Tibial nerve (tissue), 4 donors: ENCODE data around the gene PI4K2A. TPM values are rescaled to one million over a fixed set of nuclear protein-coding genes. Genes with fewer than 3 reads are reported as not detected.

Experiments
- DNase-seq, 2 donors: peaks; one replicate each; pipeline ENCODE4 v3.0.0-alpha.2; 2019; ENCODE audit warnings: low spot score in 2 of 2
- H3K27ac ChIP-seq, 4 donors: fragments of 200-600 bp; sonication (generic) in 3 of 4; one replicate each; pipeline ENCODE4 v1.5.1; 2017 to 2019; ENCODE audit warnings: mild to moderate bottlenecking in 1 of 4
- H3K27me3 ChIP-seq, 2 donors: fragments of 200-600 bp; sonication (generic) in 1 of 2; one replicate each; pipeline versions ENCODE4 v1.5.1 to v1.6.0; 2017 to 2019
- H3K36me3 ChIP-seq, 3 donors: fragments of 200-600 bp; sonication (generic); one replicate each; pipeline ENCODE4 v1.5.1; 2018 to 2019
- H3K4me1 ChIP-seq, 4 donors: fragments of 200-600 bp; sonication (generic) in 3 of 4; one replicate each; pipeline ENCODE4 v1.5.1; 2017 to 2019
- H3K4me3 ChIP-seq, 4 donors: fragments of 200-600 bp; sonication (generic) in 3 of 4; one replicate each; pipeline ENCODE4 v1.5.1; 2017 to 2019; ENCODE audit warnings: mild to moderate bottlenecking in 1 of 4, moderate library complexity in 1 of 4
- H3K9me3 ChIP-seq, 4 donors: fragments of 200-600 bp; sonication (generic) in 3 of 4; one replicate each; pipeline ENCODE4 v1.5.1; 2017 to 2019
- CTCF ChIP-seq, 5 experiments: fragments of 200-600 bp in 3 of 5; fragments of 450-650 bp in 2 of 5; sonication (generic) in 3 of 5; IDR thresholded peaks; one replicate each; pipeline ENCODE4 v1.5.1; 2016 to 2019; ENCODE audit warnings: antibody characterized with exemption in 5 of 5, mild to moderate bottlenecking in 3 of 5, moderate library complexity in 2 of 5
- EP300 ChIP-seq, 2 donors: sonication (generic); formaldehyde crosslinking; IDR thresholded peaks; one replicate each; pipeline ENCODE4 v1.6.1; 2017; ENCODE audit warnings: antibody characterized with exemption in 2 of 2, mild to moderate bottlenecking in 1 of 2
- POLR2A ChIP-seq, 2 donors: fragments of 450-650 bp; IDR thresholded peaks; one replicate each; pipeline ENCODE4 v1.6.1; 2017; ENCODE audit warnings: antibody characterized with exemption in 2 of 2, mild to moderate bottlenecking in 2 of 2, moderate library complexity in 2 of 2
- WGBS, 2 donors: methylation state at CpG; one replicate each; pipeline ENCODE4 v1.1.5; 2018; 5-methylcytosine and 5-hydroxymethylcytosine counted together
- total RNA-seq, 4 donors: library from RNA; depleted of rRNA; stranded (reverse); fragments of >200 nt; gene quantifications; one replicate each; pipeline ENCODE4 v1.1.0, GENCODE V29; 2016

PI4K2A gene
- total RNA-seq, 4 donors from 2014 or later: 17.0 to 29.1 (median 21.0) TPM

- H3K4me1 ChIP-seq: peaks cover 0 to 38% (median 14%) of the 10 kb centered on the region in 4 donors
- H3K27me3 ChIP-seq: no peaks in the 10 kb centered on the region
- TF ChIP-seq CTCF (IDR thresholded peaks at IDR 0.05) (no peak), EP300 (IDR thresholded peaks at IDR 0.05) (no peak), POLR2A (IDR thresholded peaks at IDR 0.05) (no peak)
- H3K4me3 ChIP-seq: no peak overlapping the region
- no peak for DNase-seq
- peaks cover 4 to 71% (median 15%) of the 10 kb centered on the region in 3 donors for H3K36me3 ChIP-seq
- 90 to 97% methylated on average over 3 of the region's 3 CpGs for WGBS, 2 donors
- H3K27ac ChIP-seq: no peak overlapping the region
- H3K9me3 ChIP-seq: no peaks in the 10 kb centered on the region
Measured at GRCh38 chr10:97651773-97652172, 11.3 kb downstream of the PI4K2A start.

- H3K4me3 ChIP-seq: no peak overlapping the region
- H3K27me3 ChIP-seq: no peaks in the 10 kb centered on the region
- DNase-seq: no peak
- H3K9me3 ChIP-seq: no peaks in the 10 kb centered on the region
- 90 to 93% methylated on average over 5 of the region's 5 CpGs for WGBS, 2 donors
- H3K4me1 ChIP-seq: peaks cover 0 to 7% (median 0%) of the 10 kb centered on the region in 4 donors
- peaks cover under 1 to 82% (median 6%) of the 10 kb centered on the region in 3 donors for H3K36me3 ChIP-seq
- H3K27ac ChIP-seq: no peak overlapping the region
- TF ChIP-seq CTCF (IDR thresholded peaks at IDR 0.05) (no peak), POLR2A (IDR thresholded peaks at IDR 0.05) (no peak), EP300 (IDR thresholded peaks at IDR 0.05) (no peak)
Measured at GRCh38 chr10:97656777-97657176, 16.3 kb downstream of the PI4K2A start.

- Histone ChIP-seq H3K27ac (no peak overlapping the region), H3K4me1 (peaks cover 0 to 3% (median 0%) of the 10 kb centered on the region in 4 donors), H3K9me3 (no peaks in the 10 kb centered on the region), H3K4me3 (no peak overlapping the region), H3K36me3 (peaks cover 0 to 81% (median 6%) of the 10 kb centered on the region in 3 donors), H3K27me3 (no peaks in the 10 kb centered on the region)
- DNase-seq: no peak
- TF ChIP-seq POLR2A (IDR thresholded peaks at IDR 0.05) (no peak), EP300 (IDR thresholded peaks at IDR 0.05) (no peak), CTCF (IDR thresholded peaks at IDR 0.05) (no peak)
- 50 to 55% methylated on average over 1 of the region's 1 CpG for WGBS, 2 donors
Measured at GRCh38 chr10:97659589-97659988, 19.1 kb downstream of the PI4K2A start.

GRCh38 chr10:97664282-97664850 lies 23.9 kb downstream of the PI4K2A start:
- WGBS, 2 donors: 94 to 100% methylated on average over 1 of the region's 1 CpG
- TF ChIP-seq EP300 (IDR thresholded peaks at IDR 0.05) (no peak), POLR2A (IDR thresholded peaks at IDR 0.05) (no peak), CTCF (IDR thresholded peaks at IDR 0.05) (no peak)
- Histone ChIP-seq H3K27me3 (no peaks in the 10 kb centered on the region), H3K36me3 (peaks cover 0 to 87% (median 4%) of the 10 kb centered on the region in 3 donors), H3K9me3 (no peaks in the 10 kb centered on the region), H3K4me3 (no peak overlapping the region), H3K27ac (no peak overlapping the region), H3K4me1 (peaks cover 0 to 3% (median 0%) of the 10 kb centered on the region in 4 donors)
- DNase-seq: no peak

- WGBS, 2 donors: 93 to 94% methylated on average over 7 of the region's 7 CpGs
- Histone ChIP-seq H3K9me3 (no peaks in the 10 kb centered on the region), H3K36me3 (peaks cover 0 to 93% (median 8%) of the 10 kb centered on the region in 3 donors), H3K4me3 (no peak overlapping the region), H3K27me3 (no peaks in the 10 kb centered on the region), H3K27ac (no peak overlapping the region), H3K4me1 (no peaks in the 10 kb centered on the region)
- no peak for DNase-seq
- TF ChIP-seq EP300 (IDR thresholded peaks at IDR 0.05) (no peak), CTCF (IDR thresholded peaks at IDR 0.05) (no peak), POLR2A (IDR thresholded peaks at IDR 0.05) (no peak)
Measured at GRCh38 chr10:97666992-97667391, 26.5 kb downstream of the PI4K2A start.
